ENCODE data around the gene AKNAD1.

GRCh38 chr1:108811611-108812010 is 45.3 kb downstream of the AKNAD1 start:
- TF ChIP-seq, protein P1, sequence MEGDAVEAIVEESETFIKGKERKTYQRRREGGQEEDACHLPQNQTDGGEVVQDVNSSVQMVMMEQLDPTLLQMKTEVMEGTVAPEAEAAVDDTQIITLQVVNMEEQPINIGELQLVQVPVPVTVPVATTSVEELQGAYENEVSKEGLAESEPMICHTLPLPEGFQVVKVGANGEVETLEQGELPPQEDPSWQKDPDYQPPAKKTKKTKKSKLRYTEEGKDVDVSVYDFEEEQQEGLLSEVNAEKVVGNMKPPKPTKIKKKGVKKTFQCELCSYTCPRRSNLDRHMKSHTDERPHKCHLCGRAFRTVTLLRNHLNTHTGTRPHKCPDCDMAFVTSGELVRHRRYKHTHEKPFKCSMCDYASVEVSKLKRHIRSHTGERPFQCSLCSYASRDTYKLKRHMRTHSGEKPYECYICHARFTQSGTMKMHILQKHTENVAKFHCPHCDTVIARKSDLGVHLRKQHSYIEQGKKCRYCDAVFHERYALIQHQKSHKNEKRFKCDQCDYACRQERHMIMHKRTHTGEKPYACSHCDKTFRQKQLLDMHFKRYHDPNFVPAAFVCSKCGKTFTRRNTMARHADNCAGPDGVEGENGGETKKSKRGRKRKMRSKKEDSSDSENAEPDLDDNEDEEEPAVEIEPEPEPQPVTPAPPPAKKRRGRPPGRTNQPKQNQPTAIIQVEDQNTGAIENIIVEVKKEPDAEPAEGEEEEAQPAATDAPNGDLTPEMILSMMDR (IDR thresholded peaks at IDR 0.05; ENCODE audit: poor library complexity, severe bottlenecking): no peak
- TF ChIP-seq EZH2 (IDR thresholded peaks at IDR 0.05; ENCODE audit: borderline replicate concordance, insufficient read depth, low read length, poor library complexity, severe bottlenecking): no peak
- no peak for TF ChIP-seq POLR2AphosphoS5 (IDR thresholded peaks at IDR 0.05)
